Measurements from ENCODE around the gene ATP8A2. TPM values are rescaled to one million over a fixed set of nuclear protein-coding genes. Genes with fewer than 3 reads are reported as not detected.

The ATP8A2 gene
- total RNA-seq, 3 donors from 2014 or later = under 0.01 to 1.0 (median under 0.01) TPM

GRCh38 chr13:25967144-25967543, 595.4 kb downstream of the ATP8A2 start:
- H3K4me3 ChIP-seq = no peak overlapping the region
- H3K27me3 ChIP-seq = no peaks in the 10 kb centered on the region
- no peak for DNase-seq (ENCODE audit: low spot score in 2 of 2)
- no peaks in the 10 kb centered on the region for H3K9me3 ChIP-seq
- intact Hi-C loops (cut with DNase I; ENCODE audit: low total_unique reads) = no loop called here
- H3K4me1 ChIP-seq = peaks cover 0 to 3% of the 10 kb centered on the region in 2 donors
- no peaks in the 10 kb centered on the region for H3K36me3 ChIP-seq
- no peak for TF ChIP-seq POLR2A (IDR thresholded peaks at IDR 0.05)
- no peak for TF ChIP-seq POLR2AphosphoS5 (IDR thresholded peaks at IDR 0.05)
- no peak for TF ChIP-seq CTCF (IDR thresholded peaks at IDR 0.05)
- no peak overlapping the region for H3K27ac ChIP-seq

- intact Hi-C loops (cut with DNase I; ENCODE audit: low total_unique reads) = no loop called here
- no peaks in the 10 kb centered on the region for H3K36me3 ChIP-seq
- no peak for DNase-seq (ENCODE audit: low spot score in 2 of 2)
- no peak overlapping the region for H3K27ac ChIP-seq
- H3K4me1 ChIP-seq = peaks cover 0 to 3% of the 10 kb centered on the region in 2 donors
- H3K27me3 ChIP-seq = no peaks in the 10 kb centered on the region
- no peak for TF ChIP-seq POLR2A (IDR thresholded peaks at IDR 0.05)
- no peak for TF ChIP-seq POLR2AphosphoS5 (IDR thresholded peaks at IDR 0.05)
- TF ChIP-seq CTCF (IDR thresholded peaks at IDR 0.05) = no peak
- no peaks in the 10 kb centered on the region for H3K9me3 ChIP-seq
- H3K4me3 ChIP-seq = no peak overlapping the region
Measured at GRCh38 chr13:25971047-25971446, 599.3 kb downstream of the ATP8A2 start.

- TF ChIP-seq POLR2A (IDR thresholded peaks at IDR 0.05) (no peak), CTCF (IDR thresholded peaks at IDR 0.05) (no peak), POLR2AphosphoS5 (IDR thresholded peaks at IDR 0.05) (no peak)
- DNase-seq (ENCODE audit: low spot score in 2 of 2) = no peak
- Histone ChIP-seq H3K4me1 (peaks cover 0 to 3% of the 10 kb centered on the region in 2 donors), H3K27me3 (no peaks in the 10 kb centered on the region), H3K9me3 (no peaks in the 10 kb centered on the region), H3K4me3 (no peak overlapping the region), H3K27ac (no peak overlapping the region), H3K36me3 (no peaks in the 10 kb centered on the region)
- intact Hi-C loops (cut with DNase I; ENCODE audit: low total_unique reads) = no loop called here
Measured at GRCh38 chr13:25971459-25972145, 599.8 kb downstream of the ATP8A2 start.

GRCh38 chr13:25973085-25973484, 601.3 kb downstream of the ATP8A2 start:
- peaks cover 0 to 3% of the 10 kb centered on the region in 2 donors for H3K4me1 ChIP-seq
- DNase-seq (ENCODE audit: low spot score in 2 of 2) = no peak
- no peak overlapping the region for H3K27ac ChIP-seq
- H3K36me3 ChIP-seq = no peaks in the 10 kb centered on the region
- no peak overlapping the region for H3K4me3 ChIP-seq
- intact Hi-C loops (cut with DNase I; ENCODE audit: low total_unique reads) = no loop called here
- no peaks in the 10 kb centered on the region for H3K9me3 ChIP-seq
- no peaks in the 10 kb centered on the region for H3K27me3 ChIP-seq
- TF ChIP-seq CTCF (IDR thresholded peaks at IDR 0.05) = no peak
- no peak for TF ChIP-seq POLR2A (IDR thresholded peaks at IDR 0.05)
- TF ChIP-seq POLR2AphosphoS5 (IDR thresholded peaks at IDR 0.05) = no peak

GRCh38 chr13:25973576-25973975, 601.8 kb downstream of the ATP8A2 start:
- no peak overlapping the region for H3K4me3 ChIP-seq
- DNase-seq (ENCODE audit: low spot score in 2 of 2) = no peak
- TF ChIP-seq POLR2A (IDR thresholded peaks at IDR 0.05) (no peak), CTCF (IDR thresholded peaks at IDR 0.05) (no peak), POLR2AphosphoS5 (IDR thresholded peaks at IDR 0.05) (no peak)
- intact Hi-C loops (cut with DNase I; ENCODE audit: low total_unique reads) = no loop called here
- no peaks in the 10 kb centered on the region for H3K27me3 ChIP-seq
- no peaks in the 10 kb centered on the region for H3K9me3 ChIP-seq
- peaks cover 0 to 3% of the 10 kb centered on the region in 2 donors for H3K4me1 ChIP-seq
- no peak overlapping the region for H3K27ac ChIP-seq
- H3K36me3 ChIP-seq = no peaks in the 10 kb centered on the region
